Measurements from ENCODE around the gene OMA1. TPM values are rescaled to one million over a fixed set of nuclear protein-coding genes. Genes with fewer than 3 reads are reported as not detected.
A peak's percentile ranks its signal among the peaks of the same experiment; 100 is the strongest.

OMA1 gene
- total RNA-seq, 1 experiment from 2014 or later, result 27.9 TPM

DNA sequence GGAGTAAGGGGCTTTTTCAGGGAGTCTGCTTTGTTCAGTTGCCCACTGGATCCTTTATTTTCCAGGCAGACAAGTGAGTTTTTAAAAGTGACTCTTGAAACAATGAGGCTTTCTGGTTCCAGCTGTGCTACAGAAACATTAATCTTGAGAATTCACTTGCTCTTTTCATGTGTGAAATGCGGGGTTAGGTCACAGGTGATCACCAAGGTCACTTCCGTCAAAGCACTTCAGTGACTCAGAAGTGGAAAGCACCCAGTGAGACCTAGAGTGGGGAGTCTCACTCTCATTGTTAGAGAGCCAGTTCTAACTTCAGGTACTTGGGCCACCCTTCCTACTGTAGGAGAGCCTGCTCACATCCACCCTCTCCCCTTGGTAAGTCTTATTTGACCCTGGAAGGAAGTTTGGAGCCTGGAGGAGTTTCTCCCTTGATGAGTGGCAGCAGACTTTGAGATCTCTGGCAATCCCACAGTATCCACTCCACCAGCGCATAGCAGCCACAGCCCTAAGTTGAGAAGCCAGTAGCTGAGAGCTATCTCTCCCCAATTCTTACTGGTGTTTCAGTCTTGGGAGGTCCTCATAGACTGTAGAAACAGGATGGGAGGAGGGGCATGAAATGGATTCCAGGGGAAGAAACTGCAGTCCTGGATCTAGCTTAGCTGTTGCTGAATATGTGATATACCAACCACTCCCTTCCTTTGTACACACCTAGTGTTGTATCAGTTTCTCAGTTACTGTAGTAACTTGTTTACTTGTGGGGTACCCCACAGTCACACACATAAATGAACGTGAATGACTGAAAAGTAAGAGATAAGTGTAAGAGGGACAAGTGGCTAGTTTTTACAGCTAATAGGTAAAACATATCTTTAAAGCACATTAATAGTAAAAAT lies 27.4 kb upstream of the OMA1 start:
- H3K4me3 ChIP-seq, result peak overlapping the region; percentile 97
- H3K79me2 ChIP-seq (ENCODE audit: low read depth), result peaks cover 58% of the 10 kb centered on the region
- intact Hi-C loops (cut with micrococcal nuclease; ENCODE audit: unreplicated experiment), result loop anchor here (2.0 kb wide), 1 partner anchor 57 kb away; no protein-coding TSS in a partner anchor
- peaks cover 69% of the 10 kb centered on the region for H3F3A ChIP-seq (ENCODE audit: insufficient read depth, low read depth)
- DNase-seq, result peak; percentile 62 to 88
- ChIA-PET CTCF (interaction anchor here (1.3 kb wide), 1 partner anchor 79 kb away, joined by 4 read pairs; no protein-coding TSS in a partner anchor), POLR2A (ENCODE audit: unreplicated experiment) (interaction anchor here (0.6 kb wide), 2 partner anchors 92 to 354 kb away, joined by 3 to 4 read pairs; no protein-coding TSS in a partner anchor)
- peaks cover 13% of the 10 kb centered on the region for H3K36me3 ChIP-seq (ENCODE audit: low read depth)
- H3K4me1 ChIP-seq (replicated peaks; ENCODE audit: insufficient read depth), result peaks cover 61% of the 10 kb centered on the region
- peaks cover 12% of the 10 kb centered on the region; the same call in 1 of the 2 replicates for H4K20me1 ChIP-seq (ENCODE audit: insufficient read depth)
- peak overlapping the region; percentile 86 for H3K4me2 ChIP-seq
- H2AFZ ChIP-seq, result no peak overlapping the region
- no peaks in the 10 kb centered on the region for H3K9me2 ChIP-seq (ENCODE audit: insufficient read depth)
- H3K9me3 ChIP-seq (ENCODE audit: insufficient read depth, low read depth), result no peaks in the 10 kb centered on the region
- H3K27me3 ChIP-seq (ENCODE audit: insufficient read depth, low read depth), result no peaks in the 10 kb centered on the region
- TSS peak; percentile 18 for BruUV-seq (replicated peaks)
- H3K27ac ChIP-seq, result peak overlapping the region; percentile 99
- TF ChIP-seq, protein P1, sequence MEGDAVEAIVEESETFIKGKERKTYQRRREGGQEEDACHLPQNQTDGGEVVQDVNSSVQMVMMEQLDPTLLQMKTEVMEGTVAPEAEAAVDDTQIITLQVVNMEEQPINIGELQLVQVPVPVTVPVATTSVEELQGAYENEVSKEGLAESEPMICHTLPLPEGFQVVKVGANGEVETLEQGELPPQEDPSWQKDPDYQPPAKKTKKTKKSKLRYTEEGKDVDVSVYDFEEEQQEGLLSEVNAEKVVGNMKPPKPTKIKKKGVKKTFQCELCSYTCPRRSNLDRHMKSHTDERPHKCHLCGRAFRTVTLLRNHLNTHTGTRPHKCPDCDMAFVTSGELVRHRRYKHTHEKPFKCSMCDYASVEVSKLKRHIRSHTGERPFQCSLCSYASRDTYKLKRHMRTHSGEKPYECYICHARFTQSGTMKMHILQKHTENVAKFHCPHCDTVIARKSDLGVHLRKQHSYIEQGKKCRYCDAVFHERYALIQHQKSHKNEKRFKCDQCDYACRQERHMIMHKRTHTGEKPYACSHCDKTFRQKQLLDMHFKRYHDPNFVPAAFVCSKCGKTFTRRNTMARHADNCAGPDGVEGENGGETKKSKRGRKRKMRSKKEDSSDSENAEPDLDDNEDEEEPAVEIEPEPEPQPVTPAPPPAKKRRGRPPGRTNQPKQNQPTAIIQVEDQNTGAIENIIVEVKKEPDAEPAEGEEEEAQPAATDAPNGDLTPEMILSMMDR (conservative IDR thresholded peaks at IDR 0.05), result no peak
- TF ChIP-seq EZH2 (IDR thresholded peaks at IDR 0.05; ENCODE audit: low read depth), result no peak

DNA sequence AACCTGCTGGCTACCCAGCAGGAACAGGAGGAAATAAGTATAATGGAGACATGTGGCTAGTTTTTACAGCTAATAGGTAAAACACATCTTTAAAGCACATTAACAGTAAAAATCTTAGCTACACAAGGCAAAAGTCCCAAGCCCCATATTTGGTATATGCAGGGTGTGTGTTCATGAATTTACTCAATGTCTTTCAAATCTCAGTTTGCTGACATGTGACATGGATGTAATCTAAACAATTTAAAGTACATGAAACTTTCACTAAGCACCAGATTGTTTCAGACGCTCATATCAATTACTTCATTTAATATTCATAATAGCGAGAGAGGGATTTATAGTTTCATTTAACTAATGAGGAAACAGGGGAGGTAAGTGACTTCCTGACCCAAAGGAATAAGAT lies 26.6 kb upstream of the OMA1 start:
- Histone ChIP-seq H3K4me1 (replicated peaks; ENCODE audit: insufficient read depth) (peaks cover 55% of the 10 kb centered on the region), H3K79me2 (ENCODE audit: low read depth) (peaks cover 55% of the 10 kb centered on the region), H3K4me3 (peak overlapping the region; percentile 97; the same call in 1 of the 2 replicates), H3K27ac (peak overlapping the region; percentile 99), H3K9me3 (ENCODE audit: insufficient read depth, low read depth) (no peaks in the 10 kb centered on the region), H3K27me3 (ENCODE audit: insufficient read depth, low read depth) (no peaks in the 10 kb centered on the region), H3K36me3 (ENCODE audit: low read depth) (peaks cover 13% of the 10 kb centered on the region), H3K9me2 (ENCODE audit: insufficient read depth) (no peaks in the 10 kb centered on the region), H4K20me1 (ENCODE audit: insufficient read depth) (peaks cover 12% of the 10 kb centered on the region; the same call in 1 of the 2 replicates), H3F3A (ENCODE audit: insufficient read depth, low read depth) (peaks cover 65% of the 10 kb centered on the region), H2AFZ (no peak overlapping the region), H3K4me2 (peak overlapping the region; percentile 86)
- POLR2A ChIA-PET (ENCODE audit: unreplicated experiment), result interaction anchor here (0.6 to 1.4 kb wide), 3 partner anchors 27 to 47 kb away, joined by 3 to 7 read pairs (median 4); partner anchors contain the start of gene OMA1
- intact Hi-C loops (cut with micrococcal nuclease; ENCODE audit: unreplicated experiment), result loop anchor here (2.0 kb wide), 1 partner anchor 56 kb away; no protein-coding TSS in a partner anchor
- TF ChIP-seq, protein P1 (conservative IDR thresholded peaks at IDR 0.05), result no peak
- no peak for TF ChIP-seq EZH2 (IDR thresholded peaks at IDR 0.05; ENCODE audit: low read depth)
- CTCF ChIA-PET, result interaction anchor here (1.3 kb wide), 1 partner anchor 79 kb away, joined by 4 read pairs; no protein-coding TSS in a partner anchor
- DNase-seq, result no peak
- no TSS peak for BruUV-seq (replicated peaks)

DNA sequence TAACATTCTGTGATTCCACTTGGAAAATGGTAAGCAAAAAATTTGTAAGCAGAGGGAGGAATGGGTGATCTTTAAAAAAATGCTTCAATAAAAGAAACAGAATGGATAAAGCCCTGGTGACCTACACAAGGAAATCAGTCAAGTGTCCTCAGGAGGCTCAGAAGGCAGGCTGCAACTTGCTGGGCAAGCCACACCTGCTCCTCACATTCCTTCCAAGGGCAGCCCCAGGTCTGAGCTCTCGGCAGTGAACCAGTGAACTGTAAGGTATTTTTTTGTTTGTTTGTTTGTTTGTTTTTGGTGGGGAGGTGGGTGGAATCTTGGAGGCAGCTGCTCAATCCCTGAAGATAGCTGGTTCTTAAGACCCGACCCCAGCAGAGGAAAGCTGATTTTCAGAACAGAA lies 26.2 kb upstream of the OMA1 start:
- Histone ChIP-seq H3K4me1 (replicated peaks; ENCODE audit: insufficient read depth) (peaks cover 50% of the 10 kb centered on the region), H3K79me2 (ENCODE audit: low read depth) (peaks cover 50% of the 10 kb centered on the region), H4K20me1 (ENCODE audit: insufficient read depth) (peaks cover 12% of the 10 kb centered on the region; the same call in 1 of the 2 replicates), H3K27me3 (ENCODE audit: insufficient read depth, low read depth) (no peaks in the 10 kb centered on the region), H3K27ac (peak overlapping the region; percentile 99), H2AFZ (no peak overlapping the region), H3F3A (ENCODE audit: insufficient read depth, low read depth) (peaks cover 61% of the 10 kb centered on the region), H3K9me2 (ENCODE audit: insufficient read depth) (no peaks in the 10 kb centered on the region), H3K9me3 (ENCODE audit: insufficient read depth, low read depth) (no peaks in the 10 kb centered on the region), H3K36me3 (ENCODE audit: low read depth) (peaks cover 13% of the 10 kb centered on the region), H3K4me3 (peak overlapping the region; percentile 97; the same call in 1 of the 2 replicates), H3K4me2 (peak overlapping the region; percentile 86)
- ChIA-PET POLR2A (ENCODE audit: unreplicated experiment) (interaction anchor here (0.5 to 1.4 kb wide), 4 partner anchors 26 to 244 kb away, joined by 3 to 7 read pairs (median 4); partner anchors contain the start of gene OMA1), CTCF (interaction anchor here (1.3 to 1.8 kb wide), 2 partner anchors 80 kb away, joined by 3 to 4 read pairs; no protein-coding TSS in a partner anchor)
- TF ChIP-seq, protein P1 (conservative IDR thresholded peaks at IDR 0.05), result no peak
- TF ChIP-seq EZH2 (IDR thresholded peaks at IDR 0.05; ENCODE audit: low read depth), result no peak
- DNase-seq, result peak; percentile 79 to 87
- intact Hi-C loops (cut with micrococcal nuclease; ENCODE audit: unreplicated experiment), result loop anchor here (1.0 to 2.0 kb wide), 3 partner anchors 26 to 80 kb away; partner anchors contain the start of gene OMA1
- no TSS peak for BruUV-seq (replicated peaks)

Measured in PC-9 (cell line).